BE2C (cell line): ENCODE measurements around the gene MARF1.
"Not testable (repeated sequence)": the region's sequence is repeated elsewhere in the genome, so short reads cannot be mapped to it uniquely, and the experiment has no call there.

ENCODE experiments used
- DNase-seq: peaks from one replicate; pipeline ENCODE4 v3.0.0-alpha.2; 2020
- H3K27me3 ChIP-seq: fragments of 250-450 bp; sonication (Bioruptor Pico); 2 replicates; pipeline ENCODE4 v1.5.1; 2020; ENCODE audit warnings: mild to moderate bottlenecking
- H3K36me3 ChIP-seq: fragments of 250-450 bp; sonication (Bioruptor Pico); 2 replicates; pipeline ENCODE4 v1.5.1; 2020; ENCODE audit warnings: mild to moderate bottlenecking
- H3K4me1 ChIP-seq: fragments of 250-450 bp; sonication (Bioruptor Pico); 2 replicates; pipeline ENCODE4 v1.5.1; 2020
- H3K4me3 ChIP-seq: 2 replicates; pipeline ENCODE4 v1.5.1; 2011; ENCODE audit warnings: low read depth, low read length
- H3K9me3 ChIP-seq: fragments of 250-450 bp; sonication (Bioruptor Pico); 2 replicates; pipeline ENCODE4 v1.5.1; 2020
- CTCF ChIP-seq: IDR thresholded peaks from 2 replicates; pipeline ENCODE4 v1.5.1; 2012; ENCODE audit warnings: mild to moderate bottlenecking, low read depth, low read length

MARF1 gene

GRCh38 chr16:15648135-15648730, 5.3 kb upstream of the MARF1 start:
- Histone ChIP-seq H3K4me1 (peaks cover 4% of the 10 kb centered on the region; the same call in 1 of the 2 replicates), H3K9me3 (no peaks in the 10 kb centered on the region), H3K36me3 (no peaks in the 10 kb centered on the region; the same call in 1 of the 2 replicates), H3K27me3 (no peaks in the 10 kb centered on the region), H3K4me3 (no peak overlapping the region)
- TF ChIP-seq CTCF = no peak
- DNase-seq = no peak

- no peak for DNase-seq
- TF ChIP-seq CTCF = no peak
- Histone ChIP-seq H3K4me3 (no peak overlapping the region), H3K4me1 (peaks cover 4% of the 10 kb centered on the region; the same call in 1 of the 2 replicates), H3K9me3 (no peaks in the 10 kb centered on the region), H3K27me3 (no peaks in the 10 kb centered on the region), H3K36me3 (no peaks in the 10 kb centered on the region; the same call in 1 of the 2 replicates)
Measured at GRCh38 chr16:15647294-15648014, 4.5 kb upstream of the MARF1 start.

- DNase-seq, H3K4me3 ChIP-seq, H3K36me3 ChIP-seq, H3K4me1 ChIP-seq, H3K27me3 ChIP-seq, H3K9me3 ChIP-seq: not testable (repeated sequence)
Measured at GRCh38 chr16:15646557-15647293, 3.8 kb upstream of the MARF1 start.

- not testable (repeated sequence) for DNase-seq, H3K9me3 ChIP-seq, H3K4me3 ChIP-seq, H3K27me3 ChIP-seq, H3K4me1 ChIP-seq, H3K36me3 ChIP-seq
Measured at GRCh38 chr16:15644962-15645465, 2.1 kb upstream of the MARF1 start.

GRCh38 chr16:15644267-15644961, 1.5 kb upstream of the MARF1 start:
- no peak for DNase-seq
- H3K27me3 ChIP-seq = no peaks in the 10 kb centered on the region
- H3K4me1 ChIP-seq = peaks cover 4% of the 10 kb centered on the region; the same call in 1 of the 2 replicates

GRCh38 chr16:15643946-15644250, 944 bp upstream of the MARF1 start:
- DNase-seq = no peak
- Histone ChIP-seq H3K9me3 (no peaks in the 10 kb centered on the region), H3K36me3 (peaks cover 2% of the 10 kb centered on the region; the same call in 1 of the 2 replicates), H3K27me3 (no peaks in the 10 kb centered on the region), H3K4me1 (peaks cover 4% of the 10 kb centered on the region; the same call in 1 of the 2 replicates), H3K4me3 (peak overlapping the region; percentile 99)
- no peak for TF ChIP-seq CTCF

More at GRCh38 chr16:15644267-15644961, 1.5 kb upstream of the MARF1 start:
- Histone ChIP-seq H3K9me3 (no peaks in the 10 kb centered on the region), H3K36me3 (no peaks in the 10 kb centered on the region), H3K4me3 (no peak overlapping the region)
- TF ChIP-seq CTCF = no peak
